H1 (cell line): ENCODE results near the gene C15orf61. TPM values are rescaled to one million over a fixed set of nuclear protein-coding genes. Genes with fewer than 3 reads are reported as not detected.

Experiments used
- PHF8 ChIP-seq: fragments of 200-600 bp; sonication (generic); conservative IDR thresholded peaks from 2 replicates; pipeline ENCODE4 v1.7.1; 2012; ENCODE audit warnings: low read depth, mild to moderate bottlenecking, inconsistent platforms, low read length, moderate library complexity
- SRF ChIP-seq: IDR thresholded peaks from 2 replicates; pipeline ENCODE4 v1.6.1; 2011; ENCODE audit warnings: mild to moderate bottlenecking, low read depth, low read length, moderate library complexity
- polyA plus RNA-seq, 7 experiments: library from polyadenylated mRNA; depleted of rRNA in 3 of 7; stranded (reverse) in 5 of 7; unstranded in 2 of 7; fragments of >200 nt in 5 of 7; fragments of 200-250 nt in 2 of 7; gene quantifications; 1 replicate in 5 of 7; 2 replicates in 1 of 7; 4 replicates in 1 of 7; pipeline versions ENCODE4 v1.2.1 to v1.2.3, GENCODE V29; 2011 to 2013; ENCODE audit warnings: missing spikeins in 2 of 7, mixed read lengths in 2 of 7
- total RNA-seq: library from RNA; stranded (reverse); fragmentation: NEBNext Ultra II Directional; extraction: Animal tissue kit (Norgen Biotek cat#: 25700); gene quantifications from 2 replicates; pipeline ENCODE4 v1.2.1, GENCODE V29; 2021

C15orf61 gene
- total and polyA plus RNA-seq, 2 of the 8 experiments (the other 6 are each of a cell fraction or from before 2014, with no cell fraction given): 1.7 to 2.0 TPM

GRCh38 chr15:67501836-67502461, 19.0 kb upstream of the C15orf61 start (continued):
- TF ChIP-seq PHF8 (no peak), SRF (no peak)
